Endodermal cell (in vitro differentiated cells): ENCODE data around the gene NRDE2. TPM values are rescaled to one million over a fixed set of nuclear protein-coding genes. Genes with fewer than 3 reads are reported as not detected.

Source experiments
- DNase-seq: peaks from one replicate; pipeline ENCODE4 v3.0.0-alpha.2; 2017
- H3K27ac ChIP-seq: 2 replicates; pipeline ENCODE4 v1.5.1; 2013; ENCODE audit warnings: mild to moderate bottlenecking, low read depth, low read length, moderate library complexity
- H3K27me3 ChIP-seq: 2 replicates; pipeline ENCODE4 v1.6.1; 2013; ENCODE audit warnings: mild to moderate bottlenecking, low read length, moderate library complexity; ENCODE audit not compliant: insufficient read depth, control insufficient read depth, poor library complexity, severe bottlenecking
- H3K36me3 ChIP-seq: 2 replicates; pipeline ENCODE4 v1.7.0; 2013; ENCODE audit warnings: mild to moderate bottlenecking, low read length, moderate library complexity; ENCODE audit not compliant: control insufficient read depth, insufficient read depth
- H3K4me1 ChIP-seq: one replicate; pipeline ENCODE4 v1.7.0; 2013; ENCODE audit warnings: low read length; ENCODE audit not compliant: control insufficient read depth, insufficient read depth
- H3K4me3 ChIP-seq: 2 replicates; pipeline ENCODE4 v1.5.1; 2013; ENCODE audit warnings: mild to moderate bottlenecking, low read length, moderate library complexity
- H3K9ac ChIP-seq: 2 replicates; pipeline ENCODE4 v1.6.1; 2013; ENCODE audit warnings: mild to moderate bottlenecking, low read length, moderate library complexity; ENCODE audit not compliant: poor library complexity, severe bottlenecking; ENCODE audit errors: extremely low read depth
- H3K9me3 ChIP-seq: 2 replicates; pipeline ENCODE4 v1.6.1; 2013; ENCODE audit warnings: mild to moderate bottlenecking, low read length, moderate library complexity; ENCODE audit not compliant: control insufficient read depth
- H3K27ac Mint-ChIP-seq: 2 replicates; pipeline ENCODE4 v1.8.0; 2020; ENCODE audit warnings: mixed read lengths
- H3K27me3 Mint-ChIP-seq: 2 replicates; pipeline ENCODE4 v1.8.0; 2021; ENCODE audit warnings: mild to moderate bottlenecking, mixed read lengths; ENCODE audit not compliant: insufficient read depth
- H3K36me3 Mint-ChIP-seq: 2 replicates; pipeline ENCODE4 v1.8.0; 2020; ENCODE audit warnings: low read depth, mixed read lengths
- H3K4me1 Mint-ChIP-seq: 2 replicates; pipeline ENCODE4 v1.8.0; 2020; ENCODE audit warnings: mixed read lengths
- H3K4me3 Mint-ChIP-seq: 2 replicates; pipeline ENCODE4 v1.8.0; 2020; ENCODE audit warnings: mild to moderate bottlenecking, moderate library complexity, mixed read lengths
- H3K9me3 Mint-ChIP-seq: 2 replicates; pipeline ENCODE4 v1.8.0; 2020; ENCODE audit warnings: mild to moderate bottlenecking, mixed read lengths
- CTCF ChIP-seq: fragments of 200-600 bp; sonication (generic); conservative IDR thresholded peaks from 2 replicates; pipeline ENCODE4 v1.5.0; 2021; ENCODE audit warnings: antibody characterized with exemption, mild to moderate bottlenecking
- WGBS, 2 experiments: methylation state at CpG; one replicate each; pipeline versions ENCODE4 v1.1.5 to v1.1.7; 2013; ENCODE audit warnings: missing lambda C conversion rate in 2 of 2, mixed read lengths in 1 of 2; ENCODE audit not compliant: insufficient coverage in 1 of 2, insufficient read length in 1 of 2; 5-methylcytosine and 5-hydroxymethylcytosine counted together
- total RNA-seq, 2 donors: library from RNA; stranded (reverse); fragmentation: NEBNext Ultra II Directional in 1 of 2; extraction: Animal tissue kit (Norgen Biotek cat#: 25700) in 1 of 2; gene quantifications; 2 replicates in 1 of 2; 3 replicates in 1 of 2; pipeline ENCODE4 v1.2.1, GENCODE V29; 2021

NRDE2 gene
- total RNA-seq, 2 donors from 2014 or later, result 18.3 to 19.5 TPM

GRCh38 chr14:90278199-90279175, 53.3 kb downstream of the NRDE2 start:
- H3K9me3 Mint-ChIP-seq, result no peaks in the 10 kb centered on the region
- H3K4me1 Mint-ChIP-seq, result peaks cover 4% of the 10 kb centered on the region
- Histone ChIP-seq H3K36me3 (peaks cover 29% of the 10 kb centered on the region), H3K4me1 (no peaks in the 10 kb centered on the region), H3K9me3 (no peaks in the 10 kb centered on the region), H3K9ac (no peak overlapping the region), H3K4me3 (no peak overlapping the region), H3K27me3 (no peaks in the 10 kb centered on the region), H3K27ac (no peak overlapping the region)
- no peak overlapping the region for H3K4me3 Mint-ChIP-seq
- TF ChIP-seq CTCF, result no peak
- H3K27ac Mint-ChIP-seq, result peak overlapping the region; percentile 46
- H3K36me3 Mint-ChIP-seq, result peaks cover 59% of the 10 kb centered on the region
- WGBS, 2 experiments, result 92 to 95% methylated on average over 25 to 35 of the region's 35 CpGs
- no peaks in the 10 kb centered on the region for H3K27me3 Mint-ChIP-seq
- no peak for DNase-seq

- Histone ChIP-seq H3K27me3 (no peaks in the 10 kb centered on the region), H3K4me1 (no peaks in the 10 kb centered on the region), H3K27ac (no peak overlapping the region), H3K9me3 (no peaks in the 10 kb centered on the region), H3K4me3 (no peak overlapping the region), H3K9ac (no peak overlapping the region), H3K36me3 (peaks cover 28% of the 10 kb centered on the region)
- Mint-ChIP-seq H3K36me3 (peaks cover 60% of the 10 kb centered on the region), H3K4me1 (peaks cover 4% of the 10 kb centered on the region), H3K27me3 (no peaks in the 10 kb centered on the region), H3K27ac (no peak overlapping the region), H3K4me3 (no peak overlapping the region), H3K9me3 (no peaks in the 10 kb centered on the region)
- DNase-seq, result peak; percentile 42
- WGBS, 2 experiments, result 90 to 91% methylated on average over 14 to 21 of the region's 24 CpGs
- TF ChIP-seq CTCF, result no peak
These were observed 54.1 kb downstream of the NRDE2 start for GRCh38 chr14:90277581-90278198.

- Histone ChIP-seq H3K9me3 (no peaks in the 10 kb centered on the region), H3K4me3 (no peak overlapping the region), H3K36me3 (peaks cover 33% of the 10 kb centered on the region), H3K9ac (no peak overlapping the region), H3K27me3 (no peaks in the 10 kb centered on the region), H3K27ac (no peak overlapping the region), H3K4me1 (no peaks in the 10 kb centered on the region)
- WGBS, 2 experiments, result 82 to 84% methylated on average over 10 to 18 of the region's 18 CpGs
- Mint-ChIP-seq H3K27me3 (no peaks in the 10 kb centered on the region), H3K27ac (peak overlapping the region; percentile 16), H3K36me3 (peaks cover 59% of the 10 kb centered on the region), H3K4me3 (no peak overlapping the region), H3K9me3 (no peaks in the 10 kb centered on the region), H3K4me1 (peaks cover 4% of the 10 kb centered on the region)
- peak; percentile 90 for DNase-seq
- peak; percentile 68 for TF ChIP-seq CTCF
These were observed 54.9 kb downstream of the NRDE2 start for GRCh38 chr14:90276646-90277367.
